Measurements from ENCODE around the gene MAST3. TPM values are rescaled to one million over a fixed set of nuclear protein-coding genes. Genes with fewer than 3 reads are reported as not detected.
A peak's percentile ranks its signal among the peaks of the same experiment; 100 is the strongest.

The MAST3 gene
- total and polyA plus RNA-seq, 2 of the 13 experiments (the other 11 are each of a cell fraction or from before 2014, with no cell fraction given): 4.1 to 4.6 TPM

- peak; percentile 80 for TF ChIP-seq RBFOX2 (IDR thresholded peaks at IDR 0.05; ENCODE audit: low read depth, low read length)
- TF ChIP-seq SRSF4 (IDR thresholded peaks at IDR 0.05; ENCODE audit: low read depth, low read length, poor library complexity, severe bottlenecking): no peak
- TF ChIP-seq ZNF296 (CRISPR knock-in tag; conservative IDR thresholded peaks at IDR 0.05): no peak
- TF ChIP-seq ZBTB1 (CRISPR knock-in tag; IDR thresholded peaks at IDR 0.05; ENCODE audit: borderline replicate concordance): no peak
- TF ChIP-seq TBL1XR1 (IDR thresholded peaks at IDR 0.05; ENCODE audit: borderline replicate concordance, low read length, partially characterized antibody): no peak
- TF ChIP-seq STAG1 (CRISPR knock-in tag; IDR thresholded peaks at IDR 0.05): no peak
- peak; percentile 59 for TF ChIP-seq FOXK1 (CRISPR knock-in tag; IDR thresholded peaks at IDR 0.05; ENCODE audit: borderline replicate concordance, low read depth)
- no peak for TF ChIP-seq E2F5 (CRISPR knock-in tag; conservative IDR thresholded peaks at IDR 0.05)
- no peak for TF ChIP-seq ZNF431 (CRISPR knock-in tag; IDR thresholded peaks at IDR 0.05; ENCODE audit: borderline replicate concordance, low read depth)
- TF ChIP-seq RXRA (CRISPR knock-in tag; IDR thresholded peaks at IDR 0.05): no peak; the same call in 1 of the 2 replicates
- TF ChIP-seq ZSCAN25 (CRISPR knock-in tag; IDR thresholded peaks at IDR 0.05): no peak
- TF ChIP-seq SRSF9 (IDR thresholded peaks at IDR 0.05; ENCODE audit: borderline replicate concordance, insufficient read depth, low read depth, low read length, poor library complexity, severe bottlenecking): no peak
- no peak for TF ChIP-seq THAP7 (CRISPR knock-in tag; IDR thresholded peaks at IDR 0.05)
- peak; percentile 67 for TF ChIP-seq TBX3 (IDR thresholded peaks at IDR 0.05; ENCODE audit: borderline replicate concordance)
- TF ChIP-seq ZNF142 (CRISPR knock-in tag; IDR thresholded peaks at IDR 0.05): 0 out of 2 replicates have a peak, but pooled peaks have one; percentile 33
- no peak for TF ChIP-seq ZNF770 (CRISPR knock-in tag; IDR thresholded peaks at IDR 0.05)
- TF ChIP-seq ATF4 (CRISPR knock-in tag; IDR thresholded peaks at IDR 0.05): no peak
- no peak for TF ChIP-seq SCMH1 (CRISPR knock-in tag; IDR thresholded peaks at IDR 0.05; ENCODE audit: borderline replicate concordance)
These were observed 95.3 kb downstream of the MAST3 start, which contains the start of gene MPV17L2 (continued) for GRCh38 chr19:18192673-18193387.

All from HepG2 (cell line).